GM21515 (cell line): ENCODE measurements around the gene BMPR1B.
A peak's percentile ranks its signal among the peaks of the same experiment; 100 is the strongest.

Source experiments
- ATAC-seq: cut with Tn5 transposase; IDR thresholded peaks from one replicate; pipeline ENCODE4 v1.9.1; 2021; ENCODE audit not compliant: unreplicated experiment

Gene BMPR1B

GRCh38 chr4:94905511-94905910 is 147.8 kb downstream of the BMPR1B start:
- no peak for ATAC-seq

- ATAC-seq, result no peak
Measured at GRCh38 chr4:94909645-94910044, 151.9 kb downstream of the BMPR1B start.

- no peak for ATAC-seq
Measured at GRCh38 chr4:94911106-94911505, 153.4 kb downstream of the BMPR1B start.

GRCh38 chr4:94912606-94913005 is 154.9 kb downstream of the BMPR1B start:
- ATAC-seq, result no peak

- peak; percentile 68 for ATAC-seq
Measured at GRCh38 chr4:94913316-94913715, 155.6 kb downstream of the BMPR1B start.

- ATAC-seq, result no peak
Measured at GRCh38 chr4:94917146-94917545, 159.4 kb downstream of the BMPR1B start.

- no peak for ATAC-seq
Measured at GRCh38 chr4:94918543-94918942, 160.8 kb downstream of the BMPR1B start.

- no peak for ATAC-seq
Measured at GRCh38 chr4:94920369-94920768, 162.6 kb downstream of the BMPR1B start.

- no peak for ATAC-seq
Measured at GRCh38 chr4:94924566-94924965, 166.8 kb downstream of the BMPR1B start.

GRCh38 chr4:94925764-94926347 is 168.1 kb downstream of the BMPR1B start:
- ATAC-seq, result no peak

GRCh38 chr4:94926936-94927335 is 169.2 kb downstream of the BMPR1B start:
- ATAC-seq, result no peak

- no peak for ATAC-seq
Measured at GRCh38 chr4:94927696-94928095, 169.9 kb downstream of the BMPR1B start.

GRCh38 chr4:94929696-94930095 is 171.9 kb downstream of the BMPR1B start:
- no peak for ATAC-seq

- ATAC-seq, result no peak
Measured at GRCh38 chr4:94931626-94932025, 173.9 kb downstream of the BMPR1B start.

- ATAC-seq, result no peak
Measured at GRCh38 chr4:94932366-94932765, 174.6 kb downstream of the BMPR1B start.

GRCh38 chr4:94933799-94934198 is 176.0 kb downstream of the BMPR1B start:
- ATAC-seq, result no peak

- ATAC-seq, result no peak
Measured at GRCh38 chr4:94934201-94934600, 176.4 kb downstream of the BMPR1B start.

GRCh38 chr4:94934864-94935263 is 177.1 kb downstream of the BMPR1B start:
- no peak for ATAC-seq

- ATAC-seq, result no peak
Measured at GRCh38 chr4:94936854-94937253, 179.1 kb downstream of the BMPR1B start.

- ATAC-seq, result no peak
Measured at GRCh38 chr4:94939791-94940519, 182.2 kb downstream of the BMPR1B start.

GRCh38 chr4:94940520-94940908 is 182.8 kb downstream of the BMPR1B start:
- ATAC-seq, result no peak

- ATAC-seq, result no peak
Measured at GRCh38 chr4:94941706-94942105, 184.0 kb downstream of the BMPR1B start.

- no peak for ATAC-seq
Measured at GRCh38 chr4:94944726-94945125, 187.0 kb downstream of the BMPR1B start.
